Measurements from ENCODE around the gene CCDC27.
"Not testable (repeated sequence)": the region's sequence is repeated elsewhere in the genome, so short reads cannot be mapped to it uniquely, and the experiment has no call there.

The CCDC27 gene

DNA sequence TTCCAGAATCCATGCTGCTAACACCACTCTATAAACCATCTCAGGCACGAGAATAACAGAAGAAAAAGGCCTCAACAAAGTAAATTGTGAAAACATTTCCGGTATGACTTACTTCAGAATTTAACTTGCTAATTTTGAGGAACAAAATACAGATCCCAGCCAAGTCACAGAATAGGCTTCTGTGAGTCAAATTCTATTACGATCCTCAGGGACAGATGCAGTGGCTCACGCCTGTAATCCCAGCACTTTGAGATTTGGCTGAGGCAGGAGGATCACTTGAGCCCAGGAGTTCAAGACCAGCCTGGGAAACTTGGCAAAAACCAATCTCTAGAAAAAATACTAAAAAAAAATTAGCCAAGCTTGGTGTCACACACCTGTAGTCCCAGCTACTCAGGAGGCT is 8.8 kb upstream of the CCDC27 start:
- no peak for DNase-seq (ENCODE audit: insufficient read length, low spot score)
- TF ChIP-seq POLR2A (IDR thresholded peaks at IDR 0.05; ENCODE audit: low read depth, low read length) (no peak), PAX5 (IDR thresholded peaks at IDR 0.05; ENCODE audit: insufficient read depth, low read length, severe bottlenecking) (no peak), POU2F2 (IDR thresholded peaks at IDR 0.05; ENCODE audit: low read depth, low read length) (no peak), SPI1 (IDR thresholded peaks at IDR 0.05; ENCODE audit: low read depth, low read length) (no peak), TAF1 (IDR thresholded peaks at IDR 0.05; ENCODE audit: low read depth, low read length) (no peak)
- no peak for FAIRE-seq

DNA sequence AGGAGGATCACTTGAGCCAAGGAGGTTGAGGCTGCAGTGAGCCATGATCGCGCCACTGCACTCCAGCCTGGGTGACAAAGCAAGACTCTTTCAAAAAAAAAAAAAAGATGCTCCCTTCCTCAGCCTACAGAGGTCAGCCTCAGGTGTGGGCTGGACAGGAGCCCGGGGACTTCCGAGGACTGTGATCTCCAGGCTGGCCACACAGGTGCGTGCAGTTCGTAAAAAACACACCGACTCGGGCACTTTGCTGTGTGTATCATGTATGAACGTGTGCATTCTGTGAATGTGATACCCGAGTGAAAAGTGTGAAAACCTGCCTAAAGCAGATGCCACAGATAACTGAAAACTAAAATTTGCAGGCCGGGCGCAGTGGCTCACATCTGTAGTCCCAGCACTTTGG is 8.4 kb upstream of the CCDC27 start:
- FAIRE-seq (no peak), DNase-seq (ENCODE audit: insufficient read length, low spot score) (no peak)
- TF ChIP-seq PAX5 (IDR thresholded peaks at IDR 0.05; ENCODE audit: insufficient read depth, low read length, severe bottlenecking) (no peak), POLR2AphosphoS5 (IDR thresholded peaks at IDR 0.05; ENCODE audit: low read depth, low read length) (no peak), POLR2A (IDR thresholded peaks at IDR 0.05; ENCODE audit: low read depth, low read length) (no peak), POU2F2 (IDR thresholded peaks at IDR 0.05; ENCODE audit: low read depth, low read length) (no peak), SPI1 (IDR thresholded peaks at IDR 0.05; ENCODE audit: low read depth, low read length) (no peak), TAF1 (IDR thresholded peaks at IDR 0.05; ENCODE audit: low read depth, low read length) (no peak)

GRCh38 chr1:3744646-3745045 is 7.6 kb upstream of the CCDC27 start:
- DNase-seq (ENCODE audit: insufficient read length, low spot score) (no peak), FAIRE-seq (no peak)
- TF ChIP-seq TAF1 (IDR thresholded peaks at IDR 0.05; ENCODE audit: low read depth, low read length): no peak
- no peak for TF ChIP-seq SPI1 (IDR thresholded peaks at IDR 0.05; ENCODE audit: low read depth, low read length)
- TF ChIP-seq PAX5 (IDR thresholded peaks at IDR 0.05; ENCODE audit: insufficient read depth, low read length, severe bottlenecking): no peak
- no peak for TF ChIP-seq POLR2A (IDR thresholded peaks at IDR 0.05; ENCODE audit: low read depth, low read length)
- TF ChIP-seq POLR2AphosphoS5 (IDR thresholded peaks at IDR 0.05; ENCODE audit: low read depth, low read length): no peak
- TF ChIP-seq POU2F2 (IDR thresholded peaks at IDR 0.05; ENCODE audit: low read depth, low read length): no peak

DNA sequence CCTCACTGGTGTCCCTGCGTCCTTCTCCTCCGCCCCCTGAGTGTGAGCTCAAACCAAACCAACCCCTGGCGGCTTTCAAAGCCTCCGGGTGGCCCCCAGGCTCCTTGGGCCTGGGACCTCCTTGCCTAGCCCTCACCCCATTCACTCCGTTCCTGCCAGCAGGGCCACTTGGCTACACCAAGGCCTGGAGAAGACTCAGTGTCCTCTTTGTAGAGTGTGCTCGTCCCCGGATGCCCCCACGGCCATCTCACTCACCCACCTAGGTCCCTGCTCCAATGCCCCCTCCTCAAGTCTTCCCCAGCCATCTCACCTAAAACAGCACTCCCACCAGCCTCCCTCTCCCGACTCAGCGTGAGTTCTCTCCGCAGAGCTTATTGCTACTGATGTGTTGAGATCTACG is 7.2 kb upstream of the CCDC27 start:
- FAIRE-seq (no peak), DNase-seq (ENCODE audit: insufficient read length, low spot score) (no peak)
- TF ChIP-seq TAF1 (IDR thresholded peaks at IDR 0.05; ENCODE audit: low read depth, low read length) (no peak), PAX5 (IDR thresholded peaks at IDR 0.05; ENCODE audit: insufficient read depth, low read length, severe bottlenecking) (no peak), POLR2AphosphoS5 (IDR thresholded peaks at IDR 0.05; ENCODE audit: low read depth, low read length) (no peak), POU2F2 (IDR thresholded peaks at IDR 0.05; ENCODE audit: low read depth, low read length) (no peak), SPI1 (IDR thresholded peaks at IDR 0.05; ENCODE audit: low read depth, low read length) (no peak), POLR2A (IDR thresholded peaks at IDR 0.05; ENCODE audit: low read depth, low read length) (no peak)

DNA sequence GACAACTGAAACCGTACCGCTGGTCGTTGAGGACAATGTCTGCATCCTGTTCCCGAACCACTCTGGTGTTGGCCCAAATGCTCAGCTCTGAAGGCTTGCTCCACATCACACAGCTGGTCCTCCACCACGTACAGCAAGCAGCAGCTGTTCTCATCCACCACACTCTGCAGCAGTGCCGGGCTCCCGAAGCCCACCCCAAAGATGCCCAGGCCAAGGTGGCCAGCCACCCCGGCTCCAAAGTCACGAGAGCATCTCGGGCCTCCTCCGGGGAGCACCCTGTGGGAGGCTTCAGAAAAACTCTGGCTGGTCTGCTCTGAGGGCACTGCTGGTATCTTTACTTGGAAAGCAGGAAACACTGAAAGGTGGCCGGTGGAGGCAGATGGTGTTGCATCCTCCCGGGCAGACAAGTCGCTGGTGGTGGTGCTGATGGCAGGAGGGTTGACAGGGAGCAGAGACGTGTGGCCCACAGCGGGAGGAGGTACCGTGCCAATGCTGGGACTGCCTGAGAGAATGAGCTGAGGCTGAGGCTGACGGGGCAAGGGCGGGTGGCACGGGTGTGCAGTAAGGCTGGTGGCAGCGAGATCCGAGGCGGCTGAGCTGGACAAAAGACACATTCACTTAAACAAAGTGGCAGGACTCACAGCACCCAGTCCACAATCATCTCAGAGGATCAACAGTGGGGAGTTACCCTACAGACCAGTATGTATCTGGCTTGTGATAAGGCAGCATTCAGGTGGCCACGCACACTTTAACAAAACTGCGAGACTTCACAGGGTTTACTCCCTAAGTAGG is 6.5 kb upstream of the CCDC27 start:
- TF ChIP-seq POLR2A (IDR thresholded peaks at IDR 0.05; ENCODE audit: low read depth, low read length): no peak
- TF ChIP-seq PAX5 (IDR thresholded peaks at IDR 0.05; ENCODE audit: insufficient read depth, low read length, severe bottlenecking): no peak
- no peak for TF ChIP-seq SPI1 (IDR thresholded peaks at IDR 0.05; ENCODE audit: low read depth, low read length)
- TF ChIP-seq POLR2AphosphoS5 (IDR thresholded peaks at IDR 0.05; ENCODE audit: low read depth, low read length): no peak
- TF ChIP-seq TAF1 (IDR thresholded peaks at IDR 0.05; ENCODE audit: low read depth, low read length): no peak
- TF ChIP-seq POU2F2 (IDR thresholded peaks at IDR 0.05; ENCODE audit: low read depth, low read length): no peak
- DNase-seq (ENCODE audit: insufficient read length, low spot score) (no peak), FAIRE-seq (peak; percentile 35)

GRCh38 chr1:3746389-3746829 is 5.8 kb upstream of the CCDC27 start:
- no peak for TF ChIP-seq TAF1 (IDR thresholded peaks at IDR 0.05; ENCODE audit: low read depth, low read length)
- no peak for TF ChIP-seq POLR2A (IDR thresholded peaks at IDR 0.05; ENCODE audit: low read depth, low read length)
- TF ChIP-seq POU2F2 (IDR thresholded peaks at IDR 0.05; ENCODE audit: low read depth, low read length): no peak
- TF ChIP-seq SPI1 (IDR thresholded peaks at IDR 0.05; ENCODE audit: low read depth, low read length): no peak
- TF ChIP-seq PAX5 (IDR thresholded peaks at IDR 0.05; ENCODE audit: insufficient read depth, low read length, severe bottlenecking): no peak
- FAIRE-seq: no peak
- DNase-seq (ENCODE audit: insufficient read length, low spot score): no peak

- TF ChIP-seq POU2F2 (IDR thresholded peaks at IDR 0.05; ENCODE audit: low read depth, low read length) (no peak), PAX5 (IDR thresholded peaks at IDR 0.05; ENCODE audit: insufficient read depth, low read length, severe bottlenecking) (no peak), POLR2AphosphoS5 (IDR thresholded peaks at IDR 0.05; ENCODE audit: low read depth, low read length) (no peak), POLR2A (IDR thresholded peaks at IDR 0.05; ENCODE audit: low read depth, low read length) (no peak), SPI1 (IDR thresholded peaks at IDR 0.05; ENCODE audit: low read depth, low read length) (no peak), TAF1 (IDR thresholded peaks at IDR 0.05; ENCODE audit: low read depth, low read length) (no peak)
- peak; percentile 99 for DNase-seq (ENCODE audit: insufficient read length, low spot score)
- FAIRE-seq: peak; percentile 85
Measured at GRCh38 chr1:3746830-3747521, 5.3 kb upstream of the CCDC27 start.

- TF ChIP-seq TAF1 (IDR thresholded peaks at IDR 0.05; ENCODE audit: low read depth, low read length): no peak
- TF ChIP-seq SPI1 (IDR thresholded peaks at IDR 0.05; ENCODE audit: low read depth, low read length): no peak
- TF ChIP-seq PAX5 (IDR thresholded peaks at IDR 0.05; ENCODE audit: insufficient read depth, low read length, severe bottlenecking): no peak
- TF ChIP-seq POLR2A (IDR thresholded peaks at IDR 0.05; ENCODE audit: low read depth, low read length): no peak
- no peak for TF ChIP-seq POLR2AphosphoS5 (IDR thresholded peaks at IDR 0.05; ENCODE audit: low read depth, low read length)
- no peak for TF ChIP-seq POU2F2 (IDR thresholded peaks at IDR 0.05; ENCODE audit: low read depth, low read length)
- DNase-seq (ENCODE audit: insufficient read length, low spot score) (no peak), FAIRE-seq (no peak)
Measured at GRCh38 chr1:3747522-3747848, 4.8 kb upstream of the CCDC27 start.

DNA sequence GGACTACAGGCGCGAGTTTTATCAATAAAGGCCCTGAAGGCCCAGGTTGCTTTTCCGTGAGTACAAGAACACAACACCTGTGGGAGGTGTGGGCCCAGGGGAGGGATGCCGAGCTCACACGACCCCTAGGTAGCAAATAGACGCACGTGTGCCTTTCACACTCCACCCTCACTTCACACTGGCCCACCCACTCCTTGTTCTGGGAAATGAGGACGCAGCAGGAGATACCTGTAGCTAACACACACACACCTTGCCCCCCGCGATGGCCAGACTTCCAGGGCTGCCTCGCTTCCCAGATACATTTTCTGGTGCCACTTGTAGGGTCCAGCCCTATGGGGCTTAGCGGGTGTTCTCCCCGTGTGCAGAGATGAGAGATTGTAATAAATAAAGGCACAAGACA is 4.3 kb upstream of the CCDC27 start:
- FAIRE-seq (no peak), DNase-seq (ENCODE audit: insufficient read length, low spot score) (no peak)
- no peak for TF ChIP-seq PAX5 (IDR thresholded peaks at IDR 0.05; ENCODE audit: insufficient read depth, low read length, severe bottlenecking)
- no peak for TF ChIP-seq TAF1 (IDR thresholded peaks at IDR 0.05; ENCODE audit: low read depth, low read length)
- TF ChIP-seq POU2F2 (IDR thresholded peaks at IDR 0.05; ENCODE audit: low read depth, low read length): no peak
- no peak for TF ChIP-seq SPI1 (IDR thresholded peaks at IDR 0.05; ENCODE audit: low read depth, low read length)
- no peak for TF ChIP-seq POLR2AphosphoS5 (IDR thresholded peaks at IDR 0.05; ENCODE audit: low read depth, low read length)
- no peak for TF ChIP-seq POLR2A (IDR thresholded peaks at IDR 0.05; ENCODE audit: low read depth, low read length)

GRCh38 chr1:3748316-3748900 is 3.8 kb upstream of the CCDC27 start:
- FAIRE-seq; DNase-seq (ENCODE audit: insufficient read length, low spot score): not testable (repeated sequence)

All from GM12891 (cell line).